Ovary (tissue), 9 donors: Measurements from ENCODE around the gene CGNL1. TPM values are rescaled to one million over a fixed set of nuclear protein-coding genes. Genes with fewer than 3 reads are reported as not detected.

Experiments
- DNase-seq, 5 donors: peaks; one replicate each; pipeline ENCODE4 v3.0.0-alpha.2; 2019 to 2020
- H3K27ac ChIP-seq, 2 donors: fragments of 200-600 bp; one replicate each; pipeline versions ENCODE4 v1.5.1 to v1.8.0; 2019 to 2022
- H3K27me3 ChIP-seq: fragments of 200-600 bp; one replicate; pipeline ENCODE4 v1.8.0; 2022
- H3K36me3 ChIP-seq: fragments of 200-600 bp; sonication (generic); one replicate; pipeline ENCODE4 v1.5.1; 2019
- H3K4me1 ChIP-seq: one replicate; pipeline ENCODE4 v1.8.1; 2013; ENCODE audit warnings: mild to moderate bottlenecking, moderate library complexity; ENCODE audit not compliant: insufficient read depth
- H3K4me3 ChIP-seq: fragments of 200-600 bp; sonication (generic); one replicate; pipeline ENCODE4 v1.5.1; 2017
- H3K9me3 ChIP-seq, 2 donors: fragments of 200-600 bp in 1 of 2; sonication (generic) in 1 of 2; one replicate each; pipeline versions ENCODE4 v1.5.1 to v1.8.1; 2013 to 2019; ENCODE audit warnings: mild to moderate bottlenecking in 1 of 2, moderate library complexity in 1 of 2
- EP300 ChIP-seq: sonication (generic); formaldehyde crosslinking; IDR thresholded peaks from one replicate; pipeline ENCODE4 v1.6.1; 2017; ENCODE audit warnings: antibody characterized with exemption
- POLR2A ChIP-seq: fragments of 450-650 bp; IDR thresholded peaks from one replicate; pipeline ENCODE4 v1.6.1; 2017; ENCODE audit warnings: antibody characterized with exemption, mild to moderate bottlenecking, moderate library complexity
- WGBS, 3 donors: extraction: QIAGEN DNeasy Blood & Tissue Kit in 1 of 3; methylation state at CpG; one replicate each; pipeline versions ENCODE4 v1.1.5 to v1.1.7; 2013 to 2017; 5-methylcytosine and 5-hydroxymethylcytosine counted together
- intact Hi-C, 4 donors: fragments of 100-400 bp; cut with DNase I; formaldehyde crosslinking; loops; one replicate each; pipeline versions ENCODE4 v1.11.0 to v1.15.1; 2022 to 2023
- polyA plus RNA-seq, 2 donors: library from polyadenylated mRNA; stranded (reverse); fragments of 200-250 nt in 1 of 2; fragments of 350-450 nt in 1 of 2; fragmentation: Illumina TruSeq in 1 of 2; extraction: RNeasy Lipid Tissue Mini Kit (QIAGEN cat#74804) in 1 of 2; gene quantifications; one replicate each; pipeline ENCODE4 v1.2.3, GENCODE V29; 2013 to 2014
- small RNA-seq: library from RNA; depleted of rRNA; stranded (forward); fragments of <200 nt; gene quantifications from one replicate; pipeline ENCODE3, GENCODE V24; 2016
- total RNA-seq, 7 donors: library from RNA; depleted of rRNA in 2 of 7; stranded (reverse); fragments of >200 nt in 2 of 7; fragmentation: NEBNext Ultra II Directional in 3 of 7; extraction: Animal tissue kit (Norgen Biotek cat#: 25700) in 3 of 7; gene quantifications; one replicate each; pipeline versions ENCODE4 v1.1.0 to v1.2.4, GENCODE V29; 2016 to 2023
- TF ChIP-seq, protein P1 (sequence below), 3 donors: fragments of 450-650 bp in 2 of 3; fragments of 200-600 bp in 1 of 3; IDR thresholded peaks; one replicate each; pipeline versions ENCODE4 v1.5.1 to v1.8.0; 2016 to 2022; ENCODE audit warnings: antibody characterized with exemption in 3 of 3, mild to moderate bottlenecking in 1 of 3
- donor health status: DM: no; HTN: no; CAD: no; lungs with moderate emphysema.
- donor health status: DM: no; HTN: no; CAD: no.
- donor health status: Bipolar disorder and iron deficiency.
- donor health status: DM: yes; HTN: yes; CAD: no.
- donor health status: DM: no; HTN: no; CAD: no.
- donor health status: DM: yes; HTN: yes; CAD: no.

The CGNL1 gene
- total and polyA plus RNA-seq, 9 donors: 7.8 to 26.1 (median 13.6) TPM

DNA sequence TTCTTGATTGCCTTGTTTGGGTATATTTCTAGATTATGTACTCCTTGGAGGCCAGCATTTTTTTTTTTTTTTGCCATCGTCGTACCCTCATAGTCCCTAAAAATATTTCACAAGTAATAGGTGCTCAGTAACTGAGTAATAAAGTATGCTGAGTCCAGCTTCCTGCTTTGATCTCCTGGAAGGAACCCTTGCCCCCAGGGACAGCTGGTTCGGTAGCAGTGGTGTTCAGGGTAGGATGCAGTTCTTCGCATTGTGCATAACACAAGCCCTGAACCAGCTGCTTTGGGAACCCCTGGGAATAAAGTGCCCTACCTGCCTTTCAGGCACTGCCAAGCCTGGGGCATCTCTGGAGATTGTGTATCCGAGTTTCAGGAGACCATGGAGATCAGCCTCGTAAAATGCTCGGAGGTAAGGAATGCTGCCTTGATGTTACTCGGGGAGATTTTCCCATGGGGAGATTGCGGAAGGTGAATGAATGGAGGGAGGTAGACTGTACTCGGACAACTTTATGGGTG is 223.0 kb downstream of the CGNL1 start:
- no peak for TF ChIP-seq POLR2A
- TF ChIP-seq, protein P1, sequence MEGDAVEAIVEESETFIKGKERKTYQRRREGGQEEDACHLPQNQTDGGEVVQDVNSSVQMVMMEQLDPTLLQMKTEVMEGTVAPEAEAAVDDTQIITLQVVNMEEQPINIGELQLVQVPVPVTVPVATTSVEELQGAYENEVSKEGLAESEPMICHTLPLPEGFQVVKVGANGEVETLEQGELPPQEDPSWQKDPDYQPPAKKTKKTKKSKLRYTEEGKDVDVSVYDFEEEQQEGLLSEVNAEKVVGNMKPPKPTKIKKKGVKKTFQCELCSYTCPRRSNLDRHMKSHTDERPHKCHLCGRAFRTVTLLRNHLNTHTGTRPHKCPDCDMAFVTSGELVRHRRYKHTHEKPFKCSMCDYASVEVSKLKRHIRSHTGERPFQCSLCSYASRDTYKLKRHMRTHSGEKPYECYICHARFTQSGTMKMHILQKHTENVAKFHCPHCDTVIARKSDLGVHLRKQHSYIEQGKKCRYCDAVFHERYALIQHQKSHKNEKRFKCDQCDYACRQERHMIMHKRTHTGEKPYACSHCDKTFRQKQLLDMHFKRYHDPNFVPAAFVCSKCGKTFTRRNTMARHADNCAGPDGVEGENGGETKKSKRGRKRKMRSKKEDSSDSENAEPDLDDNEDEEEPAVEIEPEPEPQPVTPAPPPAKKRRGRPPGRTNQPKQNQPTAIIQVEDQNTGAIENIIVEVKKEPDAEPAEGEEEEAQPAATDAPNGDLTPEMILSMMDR (IDR thresholded peaks at IDR 0.05): no peak
- no peak for TF ChIP-seq EP300
- Histone ChIP-seq H3K27me3 (no peaks in the 10 kb centered on the region), H3K4me1 (peaks cover 11% of the 10 kb centered on the region), H3K27ac (no peak overlapping the region), H3K36me3 (no peaks in the 10 kb centered on the region), H3K9me3 (no peaks in the 10 kb centered on the region), H3K4me3 (no peak overlapping the region)
- intact Hi-C loops: no loop called here
- DNase-seq: no peak
- 89% methylated on average over 10 of the region's 10 CpGs for WGBS, 3 donors

DNA sequence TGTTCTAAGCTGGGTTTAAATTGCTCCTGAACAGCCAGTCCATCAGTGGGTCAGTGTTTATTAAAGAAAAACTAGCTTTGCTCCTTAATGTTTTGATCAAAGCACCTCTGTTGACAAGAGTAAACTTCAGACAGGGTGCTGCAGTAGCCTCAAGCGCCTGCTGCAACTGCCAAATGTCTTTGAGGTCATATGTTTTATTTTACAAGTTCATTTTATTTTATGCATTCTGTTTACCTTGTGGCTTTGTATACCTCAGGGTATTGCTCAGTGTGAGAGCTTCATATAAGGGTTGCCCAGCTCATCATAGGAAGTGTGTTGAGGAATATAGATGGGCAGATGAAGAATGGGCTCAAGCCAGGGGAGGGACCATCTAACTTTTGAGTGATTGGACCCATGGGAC is 223.9 kb downstream of the CGNL1 start:
- no peak for DNase-seq
- TF ChIP-seq POLR2A (no peak), EP300 (no peak)
- TF ChIP-seq, protein P1 (IDR thresholded peaks at IDR 0.05): no peak
- no peak overlapping the region for H3K4me3 ChIP-seq
- no peak overlapping the region for H3K27ac ChIP-seq
- H3K9me3 ChIP-seq: no peaks in the 10 kb centered on the region
- no peaks in the 10 kb centered on the region for H3K27me3 ChIP-seq
- intact Hi-C loops: no loop called here
- H3K36me3 ChIP-seq: no peaks in the 10 kb centered on the region
- H3K4me1 ChIP-seq: peaks cover 7% of the 10 kb centered on the region
- WGBS, 3 donors: 76 to 95% (median 89%) methylated on average over 1 of the region's 1 CpG

Small RNA genes within 50 kb of the gene (small RNA-seq; reads per million reads assigned to genes)
- not detected for gene RNU6-844P

Other genes starting within 250 kb of the CGNL1 start
- gene MYZAP, start 215.4 kb downstream of the CGNL1 start, total RNA-seq: 10 to 100 TPM in 1 of 7 donors, 1 to 10 TPM in 6; 1.1 to 11.0 (median 3.9) TPM
- gene MYZAP, start 215.4 kb downstream of the CGNL1 start, polyA plus RNA-seq: 10 to 100 TPM in 1 of 2 donors, 1 to 10 TPM in 1; 7.3 to 11.3 TPM